Kidney glomerular epithelial cell (primary cell): ENCODE measurements around the gene PANX2.
"Not testable (repeated sequence)": the region's sequence is repeated elsewhere in the genome, so short reads cannot be mapped to it uniquely, and the experiment has no call there.

ENCODE experiments used
- DNase-seq: peaks from one replicate; lab custom pipeline; 2025; lab: John Stamatoyannopoulos, UW

The PANX2 gene

DNA sequence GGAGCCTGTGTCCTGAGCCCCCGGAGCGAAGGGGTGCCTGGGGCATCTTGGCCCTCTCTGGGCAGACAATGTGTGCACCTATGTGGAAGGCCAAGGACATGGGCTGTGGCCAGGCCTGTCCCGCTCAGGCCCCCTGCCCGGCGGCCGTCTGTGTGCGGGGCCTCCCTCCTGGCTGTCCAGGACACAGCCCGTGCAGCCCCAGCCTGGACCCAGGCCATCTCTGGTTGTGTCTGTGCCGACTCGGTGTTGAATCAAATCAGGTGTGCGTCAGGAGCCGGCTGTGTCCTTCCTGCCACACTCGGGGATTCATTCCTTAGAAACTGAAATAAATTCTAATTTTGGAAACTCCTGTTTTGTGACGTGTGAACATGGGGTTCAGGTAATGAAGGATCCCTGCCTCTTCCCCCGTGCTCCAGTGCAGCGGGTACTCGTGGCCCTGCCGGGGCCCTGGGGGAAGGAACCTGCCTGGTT is 28.8 kb downstream of the PANX2 start:
- DNase-seq = no peak

DNA sequence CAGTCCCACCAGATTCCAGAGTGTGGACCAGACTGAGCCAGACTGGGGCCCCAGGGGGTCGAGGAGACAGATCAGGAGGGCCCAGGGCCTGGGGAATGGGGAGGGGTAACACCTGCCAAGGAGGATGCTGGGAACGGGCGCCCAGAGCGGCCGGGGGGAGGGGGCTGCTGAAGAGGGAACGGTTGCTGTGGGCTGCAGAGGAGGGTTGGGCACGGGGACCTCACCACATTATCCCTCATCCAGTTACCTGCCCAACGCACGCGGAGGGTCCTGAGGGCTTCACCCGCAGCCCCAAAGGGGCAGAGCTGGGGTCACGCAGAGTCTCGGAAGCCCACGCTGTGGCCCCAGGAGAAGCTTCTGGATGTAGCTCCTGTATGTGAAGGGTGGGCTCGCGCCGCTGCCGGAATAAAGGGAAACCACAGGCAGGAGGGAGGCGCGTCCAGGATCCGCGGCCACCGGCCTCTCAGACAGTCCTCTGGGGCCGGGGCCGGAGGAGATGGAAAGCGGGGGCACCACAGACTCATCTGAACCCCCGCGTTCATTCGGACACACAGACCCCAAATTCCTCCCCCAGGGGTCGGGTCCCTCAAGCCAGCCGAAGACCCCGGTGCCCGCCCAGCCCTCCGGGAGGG is 29.4 kb downstream of the PANX2 start:
- DNase-seq = no peak

DNA sequence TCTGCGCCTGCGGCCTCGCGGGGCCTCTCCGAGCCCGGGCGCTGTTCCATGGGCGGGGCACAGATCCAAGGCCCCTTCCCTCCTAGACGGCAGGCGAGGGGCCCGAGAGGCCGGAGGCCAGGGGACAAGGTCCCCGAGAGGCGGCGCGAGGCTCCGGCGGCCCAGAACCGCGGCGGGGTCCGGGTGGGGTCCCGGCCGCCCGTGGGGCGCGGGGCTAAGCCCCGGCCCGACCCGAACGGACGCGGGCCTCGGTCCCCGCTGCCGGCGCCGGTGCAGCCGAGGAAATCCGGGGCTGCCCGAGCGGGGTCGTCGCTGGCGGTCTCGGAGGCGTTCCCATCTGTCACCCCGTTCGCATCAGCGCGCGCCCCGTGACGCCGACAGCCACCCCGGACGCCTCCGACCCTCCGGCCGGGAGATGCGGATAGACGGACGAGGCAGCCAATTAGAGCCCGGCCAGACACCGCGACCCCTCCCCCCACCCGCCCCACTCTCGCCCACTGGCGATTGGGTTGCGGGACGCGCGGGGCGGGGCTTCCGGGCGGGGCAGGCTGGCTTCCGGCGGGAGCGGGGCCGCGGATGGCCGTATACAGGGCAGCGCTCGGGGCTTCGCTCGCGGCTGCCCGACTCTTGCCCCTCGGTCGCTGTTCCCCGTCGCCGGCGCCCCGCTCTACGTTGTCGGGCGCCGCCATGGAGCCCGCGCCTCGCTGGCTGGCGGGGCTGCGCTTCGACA is 30.1 kb downstream of the PANX2 start, which contains the start of gene SELENOO:
SELENOO (plus strand) TSS at position 551 of the 730 bp plus-strand sequence; CDS start at position 577, 26 bp downstream.
- DNase-seq = peak; percentile 54

DNA sequence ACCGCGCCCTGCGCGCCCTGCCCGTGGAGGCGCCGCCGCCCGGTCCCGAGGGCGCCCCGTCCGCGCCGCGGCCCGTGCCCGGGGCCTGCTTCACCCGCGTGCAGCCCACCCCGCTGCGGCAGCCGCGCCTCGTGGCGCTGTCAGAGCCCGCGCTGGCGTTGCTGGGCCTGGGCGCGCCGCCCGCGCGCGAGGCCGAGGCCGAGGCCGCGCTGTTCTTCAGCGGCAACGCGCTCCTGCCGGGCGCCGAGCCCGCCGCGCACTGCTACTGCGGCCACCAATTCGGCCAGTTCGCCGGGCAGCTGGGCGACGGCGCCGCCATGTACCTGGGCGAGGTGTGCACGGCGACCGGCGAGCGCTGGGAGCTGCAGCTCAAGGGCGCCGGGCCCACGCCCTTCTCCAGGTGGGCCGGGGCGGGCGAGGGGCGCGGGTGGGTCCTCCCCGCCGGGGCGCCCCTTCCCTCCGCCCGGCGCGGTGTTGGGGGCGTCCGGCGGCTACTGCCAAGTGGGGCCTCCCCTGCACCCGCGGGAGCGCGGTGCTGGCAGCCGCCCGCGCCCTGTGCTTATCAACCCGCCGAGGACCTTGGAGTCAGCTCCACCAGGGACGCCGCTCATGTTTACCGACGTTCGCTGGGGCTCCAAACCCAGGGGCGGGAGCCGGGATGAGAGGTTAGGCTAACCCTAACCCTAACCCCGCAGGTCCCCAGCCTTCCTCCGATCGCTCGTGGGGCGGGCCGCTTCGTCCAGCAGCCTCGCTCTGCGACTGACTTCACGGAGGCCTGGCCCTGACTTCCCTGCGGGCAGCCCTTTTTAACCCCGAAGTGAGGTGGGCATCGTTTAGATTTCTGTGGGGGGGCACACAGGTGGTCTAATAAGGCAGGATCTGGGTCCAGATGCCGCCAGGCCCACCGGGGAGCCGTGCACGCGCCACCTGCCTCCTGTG is 30.9 kb downstream of the PANX2 start:
- no peak for DNase-seq

DNA sequence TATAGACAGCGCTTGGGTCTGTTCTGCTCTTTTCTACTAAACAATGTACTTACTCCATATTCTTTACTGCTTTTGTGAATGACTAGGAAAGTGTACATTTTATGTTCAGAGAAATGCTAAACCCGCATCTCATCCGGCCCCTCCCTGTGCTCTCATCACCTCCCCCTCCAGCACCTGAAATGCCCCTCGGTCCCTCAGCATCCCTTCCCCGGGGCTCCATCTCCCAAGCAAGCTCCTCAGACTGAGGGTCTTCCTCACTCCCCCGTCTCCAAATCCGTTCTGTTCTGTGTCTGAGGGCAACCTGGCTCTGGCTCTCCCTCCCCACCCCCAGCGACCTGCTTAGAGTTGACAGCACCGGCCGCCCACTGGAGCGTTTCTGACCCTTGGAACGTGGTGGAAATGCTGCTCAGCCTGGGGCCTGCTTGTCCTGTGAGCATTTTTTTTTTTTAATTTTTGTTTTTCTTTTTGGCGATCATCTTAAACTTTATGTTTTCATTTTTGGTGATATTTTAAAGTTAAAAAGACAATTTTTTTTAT is 31.7 kb downstream of the PANX2 start:
- DNase-seq = no peak

DNA sequence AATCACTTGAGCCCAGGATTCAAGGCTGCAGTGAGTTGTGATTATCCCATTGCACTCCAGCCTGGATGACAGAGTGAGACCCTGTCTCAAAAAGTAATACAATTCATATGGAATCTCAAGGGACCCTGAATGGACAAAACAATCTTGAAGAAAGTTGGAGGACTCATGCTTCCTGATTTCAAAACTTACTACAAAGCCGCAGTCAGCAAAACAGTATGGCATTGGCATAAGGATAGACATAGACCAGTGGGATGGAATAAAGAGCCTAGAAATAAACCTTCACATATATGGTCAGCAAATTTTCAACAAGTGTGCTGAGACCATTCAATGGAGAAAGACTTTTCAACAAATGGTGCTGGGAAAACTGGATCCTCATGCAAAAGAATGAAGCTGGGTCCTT is 32.8 kb downstream of the PANX2 start:
- DNase-seq = no peak

DNA sequence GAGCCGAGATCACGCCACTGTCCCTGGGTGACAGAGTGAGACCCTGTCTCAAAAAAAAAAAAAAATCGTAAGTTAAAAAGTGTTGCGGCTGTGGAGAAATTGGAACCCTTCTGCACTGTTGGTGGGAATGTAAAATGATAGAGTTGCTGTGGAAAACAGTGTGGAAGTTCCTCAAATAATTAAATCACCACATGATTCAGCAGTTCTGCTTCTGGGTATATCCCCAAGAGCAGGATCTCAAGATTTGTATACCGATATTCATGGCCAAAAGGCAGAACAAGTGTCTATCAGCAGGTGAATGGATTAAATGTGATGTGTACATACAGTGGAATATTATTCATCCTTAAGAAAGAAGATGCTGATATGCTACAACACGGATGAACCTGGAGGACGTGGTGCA is 34.0 kb downstream of the PANX2 start:
- DNase-seq = no peak

DNA sequence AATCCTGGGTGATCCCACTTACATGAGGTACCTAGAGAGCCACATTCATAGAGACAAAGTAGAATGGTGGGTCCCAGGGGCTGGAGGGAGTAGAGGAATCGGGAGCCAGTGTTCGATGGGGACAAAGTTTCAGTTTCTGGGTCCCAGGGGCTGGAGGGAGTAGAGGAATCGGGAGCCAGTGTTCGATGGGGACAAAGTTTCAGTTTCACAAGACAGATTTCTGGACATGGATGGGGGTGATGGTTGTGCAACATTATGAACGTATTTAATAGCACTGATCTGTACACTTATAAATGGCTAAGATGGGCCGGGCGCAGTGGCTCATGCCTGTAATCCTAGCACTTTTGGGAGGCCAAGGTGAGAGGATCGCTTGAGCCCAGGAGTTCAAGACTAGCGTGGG is 34.5 kb downstream of the PANX2 start:
- not testable (repeated sequence) for DNase-seq

DNA sequence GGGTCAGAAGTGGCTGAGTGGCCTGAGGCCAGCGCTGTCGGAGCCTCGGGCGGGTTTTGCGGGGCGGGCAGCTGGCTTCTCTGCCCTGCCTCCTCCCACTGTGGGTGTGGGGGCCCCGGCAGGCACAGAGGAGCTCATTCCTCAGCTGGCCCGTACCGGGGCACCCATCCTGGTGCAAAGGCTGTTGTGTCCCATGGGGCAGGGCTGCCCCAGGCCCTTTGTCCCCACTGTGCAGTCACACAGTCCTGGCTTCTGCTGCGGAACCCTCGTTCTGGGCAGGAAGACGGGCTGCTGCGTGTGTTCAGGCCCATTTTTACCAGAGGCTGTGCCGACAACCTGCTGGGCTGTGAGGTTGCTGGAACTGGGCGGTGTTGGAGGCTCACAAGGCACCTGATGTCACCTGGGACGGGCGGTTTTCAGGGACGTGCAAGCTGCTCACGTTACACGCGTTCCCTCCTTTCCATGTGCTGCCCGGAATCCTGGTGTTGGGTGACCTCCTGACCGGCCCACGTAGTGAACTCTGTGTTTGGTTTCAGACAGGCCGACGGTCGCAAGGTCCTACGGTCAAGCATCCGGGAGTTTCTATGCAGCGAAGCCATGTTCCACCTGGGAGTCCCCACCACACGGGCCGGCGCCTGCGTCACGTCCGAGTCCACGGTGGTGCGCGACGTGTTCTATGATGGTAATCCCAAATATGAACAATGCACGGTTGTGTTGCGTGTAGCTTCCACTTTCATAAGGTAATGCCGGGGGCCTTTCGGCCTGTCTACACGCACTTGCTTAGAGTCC is 35.4 kb downstream of the PANX2 start:
- DNase-seq = no peak

DNA sequence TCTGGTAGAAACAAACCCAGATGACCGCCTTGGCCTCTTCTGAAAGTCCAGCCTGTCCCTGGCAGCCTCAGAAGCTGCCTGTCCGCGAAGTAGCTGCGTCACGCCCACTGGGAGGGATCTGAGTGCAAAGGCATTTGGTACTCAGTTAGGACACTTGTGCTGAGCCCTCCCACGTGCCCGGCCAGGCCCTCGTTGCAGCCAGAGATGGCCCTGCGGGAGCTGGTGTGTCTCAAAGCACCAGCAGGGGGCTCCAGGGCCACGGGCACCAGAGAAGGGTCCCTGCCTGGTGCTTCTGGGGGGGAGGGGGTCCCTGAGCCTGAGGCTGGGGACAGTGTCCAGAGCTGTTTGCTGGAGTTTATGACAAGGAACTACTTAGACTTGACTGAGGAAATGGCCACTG is 36.1 kb downstream of the PANX2 start:
- no peak for DNase-seq

DNA sequence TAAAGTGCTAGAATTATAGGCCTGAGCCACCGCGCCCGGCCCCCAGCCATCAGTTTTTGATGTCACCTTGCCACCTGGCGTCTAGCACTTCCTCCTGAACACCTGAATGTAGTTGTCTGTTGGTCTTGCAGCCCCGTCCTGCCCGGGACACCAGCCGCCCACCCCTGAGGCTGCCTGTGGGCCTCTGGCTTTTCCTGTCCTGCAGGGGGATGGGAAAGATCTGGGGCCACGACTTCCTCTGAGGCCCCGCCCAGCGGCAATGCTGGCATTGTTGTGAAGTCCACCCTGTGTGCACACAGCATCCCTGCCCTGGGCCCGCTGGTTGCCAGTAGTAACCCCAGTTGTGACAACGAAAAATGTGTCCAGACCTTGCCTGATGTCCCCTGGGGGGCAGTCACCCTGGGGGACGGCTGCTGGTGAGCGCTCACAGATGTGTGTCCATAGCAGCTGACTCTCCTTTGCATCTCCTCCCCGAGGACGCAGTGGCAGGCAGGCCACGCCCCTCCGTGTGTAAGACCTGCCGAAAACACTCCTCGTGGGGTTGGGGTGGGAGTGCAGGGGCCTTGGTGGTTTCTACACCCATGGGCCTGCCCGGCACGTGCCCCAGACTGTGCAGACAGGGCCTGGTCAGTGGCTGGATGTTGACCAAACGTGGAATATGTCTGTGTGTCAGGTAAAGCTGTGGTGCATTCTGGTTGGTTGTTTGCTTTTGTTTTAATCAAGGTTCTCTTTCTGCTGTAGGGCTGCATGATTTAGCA is 37.0 kb downstream of the PANX2 start:
- DNase-seq = no peak

DNA sequence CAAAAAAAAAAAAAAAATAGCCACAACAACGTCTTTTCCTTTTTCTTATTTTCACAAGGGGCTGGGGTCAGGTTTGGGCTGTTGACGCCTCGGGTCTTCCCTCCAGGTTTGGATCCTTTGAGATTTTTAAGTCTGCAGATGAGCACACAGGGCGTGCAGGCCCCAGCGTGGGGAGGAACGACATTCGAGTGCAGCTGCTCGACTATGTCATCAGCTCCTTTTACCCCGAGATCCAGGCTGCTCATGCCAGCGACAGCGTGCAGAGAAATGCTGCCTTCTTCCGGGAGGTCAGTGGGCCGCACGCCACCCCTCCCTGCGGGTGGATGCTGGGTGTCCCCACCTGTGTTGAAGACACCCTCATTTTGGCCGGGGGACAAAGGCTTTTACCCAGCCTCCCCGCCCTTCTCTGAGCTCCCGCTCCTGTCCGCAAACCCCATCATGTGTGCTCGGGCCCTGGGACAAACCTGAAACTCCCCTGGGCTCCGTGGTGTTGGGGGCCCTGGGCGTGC is 38.0 kb downstream of the PANX2 start:
- no peak for DNase-seq

DNA sequence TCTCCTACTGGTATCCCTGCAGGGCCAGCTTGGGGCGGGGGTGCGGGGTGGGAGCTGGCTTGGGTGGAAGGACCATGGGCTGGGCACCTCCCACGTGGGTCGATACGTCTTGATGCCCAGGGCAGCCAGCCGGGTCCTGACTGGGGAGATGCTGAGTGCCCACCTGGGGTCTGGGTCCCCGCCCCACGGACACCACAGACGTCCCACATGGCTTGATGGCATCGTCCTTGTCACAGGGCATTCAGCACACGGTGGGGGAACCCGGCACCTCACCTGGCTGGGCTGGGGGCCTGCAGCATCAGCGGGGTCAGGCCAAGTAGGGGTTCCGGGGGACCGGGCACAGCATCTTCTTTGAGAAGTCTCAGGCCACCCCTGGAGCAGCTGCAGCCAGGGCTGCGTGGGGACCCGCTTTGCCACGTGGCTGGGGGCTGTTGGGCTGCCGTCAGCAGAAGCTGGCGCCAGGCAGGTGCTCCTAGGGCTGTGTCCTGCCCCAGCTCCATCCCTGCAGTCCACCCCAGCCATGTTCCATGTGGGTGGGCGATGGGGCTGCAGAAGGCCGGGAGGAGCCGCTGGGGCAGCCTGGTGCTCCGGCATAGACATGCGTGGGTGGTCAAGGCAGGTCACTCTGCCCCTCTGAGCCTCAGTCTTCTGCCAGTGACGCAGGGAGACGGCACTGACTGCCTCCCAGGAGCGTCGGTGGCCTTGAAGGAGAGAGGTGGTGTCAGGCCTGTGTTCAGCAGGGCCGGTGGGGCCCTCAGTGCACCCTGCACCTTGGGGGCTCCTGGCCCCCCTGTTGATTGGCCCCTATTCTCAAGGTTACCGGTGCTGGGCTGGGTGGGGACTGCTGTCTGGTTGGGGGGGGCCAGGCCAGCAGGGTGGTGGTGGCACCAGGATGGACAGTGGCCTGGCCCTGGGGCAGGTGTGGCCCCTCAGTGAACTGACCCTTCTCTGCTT is 38.7 kb downstream of the PANX2 start:
- no peak for DNase-seq

DNA sequence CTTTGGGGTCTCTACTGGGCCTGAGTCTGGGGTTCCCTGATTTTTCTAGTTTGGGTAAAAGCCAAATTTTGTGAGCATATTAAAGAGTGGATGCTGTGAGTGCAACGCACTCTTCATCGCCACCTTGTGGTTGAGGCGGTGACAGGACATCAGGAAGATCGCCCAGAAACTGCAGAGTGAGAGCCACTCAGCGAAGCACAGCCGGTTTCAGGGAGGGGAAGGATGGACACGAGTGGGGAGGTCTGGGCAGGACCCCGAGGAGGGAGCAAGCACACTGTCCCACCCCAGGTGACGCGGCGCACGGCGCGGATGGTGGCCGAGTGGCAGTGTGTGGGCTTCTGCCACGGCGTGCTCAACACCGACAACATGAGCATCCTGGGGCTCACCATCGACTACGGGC is 39.4 kb downstream of the PANX2 start:
- DNase-seq = peak; percentile 51

DNA sequence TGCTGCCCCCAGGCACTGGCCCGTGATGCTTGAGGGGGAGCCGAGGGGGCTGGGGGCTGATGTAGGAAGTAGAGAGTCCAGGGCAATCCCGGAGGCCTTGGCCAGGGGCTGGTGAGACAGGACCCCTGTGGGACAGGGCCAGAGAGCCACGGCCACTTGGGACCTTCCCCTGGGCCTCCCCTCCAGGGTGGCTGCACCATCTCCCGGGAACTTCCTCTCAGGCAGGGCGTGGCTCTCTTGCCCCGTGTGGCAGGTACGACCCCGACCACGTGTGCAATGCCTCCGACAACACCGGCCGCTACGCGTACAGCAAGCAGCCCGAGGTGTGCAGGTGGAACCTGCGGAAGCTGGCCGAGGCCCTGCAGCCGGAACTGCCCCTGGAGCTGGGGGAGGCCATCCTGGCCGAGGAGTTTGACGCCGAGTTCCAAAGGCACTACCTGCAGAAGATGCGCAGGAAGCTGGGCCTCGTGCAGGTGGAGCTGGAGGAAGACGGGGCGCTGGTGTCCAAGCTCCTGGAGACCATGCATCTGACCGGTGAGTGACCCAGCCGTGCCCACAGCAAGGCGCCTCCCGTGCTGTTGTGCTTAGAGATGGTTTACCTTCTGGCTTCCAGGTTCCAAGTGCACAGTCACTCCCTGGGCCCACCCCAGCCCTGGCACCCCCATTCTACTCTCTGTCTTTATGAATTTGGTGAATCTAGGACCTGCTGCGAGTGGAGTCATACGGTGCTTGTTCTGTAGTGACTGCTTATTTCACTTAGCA is 40.0 kb downstream of the PANX2 start:
- no peak for DNase-seq

DNA sequence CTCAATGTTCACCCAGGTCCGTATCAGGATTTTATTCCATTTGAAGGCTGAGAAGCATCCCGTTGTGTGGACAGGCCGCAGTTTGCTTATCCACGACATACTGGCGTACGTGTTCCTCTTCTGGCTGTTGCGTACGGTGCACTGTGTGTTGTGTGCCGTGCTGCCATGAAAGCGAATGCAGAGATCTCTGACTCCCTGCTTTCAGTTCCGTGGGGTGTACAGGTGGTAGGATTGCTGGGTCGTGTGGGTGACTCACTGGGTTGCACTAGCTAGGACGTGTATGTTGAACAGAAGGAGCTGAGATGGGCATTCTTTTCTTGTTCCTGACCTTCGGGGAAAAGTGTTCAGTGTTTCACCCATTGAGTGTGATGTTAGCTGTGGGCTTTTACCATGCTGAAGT is 40.6 kb downstream of the PANX2 start:
- no peak for DNase-seq

DNA sequence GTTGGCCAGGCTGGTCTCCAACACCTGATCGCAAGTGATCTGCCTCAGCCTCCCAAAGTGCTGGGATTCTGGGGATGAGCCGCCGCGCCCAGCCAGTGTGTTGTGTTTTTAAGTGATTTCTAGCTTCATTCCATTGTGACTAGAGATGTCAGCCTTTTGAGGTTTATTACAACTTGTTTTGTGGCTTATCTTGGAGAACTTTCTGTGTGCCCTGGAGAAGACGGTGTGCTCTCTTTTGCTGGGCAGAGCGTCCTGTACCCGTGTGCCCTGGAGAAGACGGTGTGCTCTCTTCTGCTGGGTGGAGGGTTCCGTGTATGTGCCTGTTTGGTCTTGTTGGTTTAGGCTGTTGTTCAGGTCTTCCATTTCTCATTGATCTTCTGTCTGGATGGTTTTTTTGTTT is 42.7 kb downstream of the PANX2 start:
- no peak for DNase-seq

DNA sequence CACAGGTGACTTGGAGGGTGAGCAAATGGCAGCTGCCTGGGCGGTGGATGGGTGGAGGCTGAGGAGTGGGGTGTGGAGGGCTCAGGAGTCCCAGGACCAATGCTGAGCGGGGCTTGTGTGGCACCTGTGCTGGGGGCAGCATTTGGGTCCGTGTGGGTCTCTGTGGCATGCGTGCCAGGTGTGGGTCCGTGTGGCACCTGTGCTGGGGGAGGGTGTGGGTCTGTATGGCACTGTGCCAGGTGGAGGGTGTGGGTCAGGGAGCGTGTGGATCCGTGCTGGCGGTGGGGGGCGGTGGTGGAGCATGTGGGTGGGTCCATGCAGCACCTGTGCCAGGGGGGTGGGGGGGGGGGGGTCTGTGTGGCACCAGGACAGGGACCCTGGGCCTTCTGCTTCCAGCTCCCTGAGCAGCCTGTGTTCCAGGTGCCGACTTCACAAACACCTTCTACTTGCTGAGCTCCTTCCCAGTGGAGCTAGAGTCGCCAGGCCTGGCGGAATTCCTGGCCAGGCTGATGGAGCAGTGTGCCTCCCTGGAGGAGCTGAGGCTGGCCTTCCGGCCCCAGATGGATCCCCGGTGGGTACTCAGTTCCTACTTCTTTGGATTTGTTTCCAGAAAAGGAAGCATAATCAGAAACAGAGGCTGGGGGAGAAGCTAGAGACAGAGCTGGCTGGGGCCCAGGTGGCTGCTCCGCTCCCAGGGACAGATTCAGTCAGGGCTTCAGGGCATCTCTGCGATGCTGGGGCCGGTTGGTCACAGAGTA is 44.9 kb downstream of the PANX2 start:
- no peak for DNase-seq
